NCI-H1436 (cell line): ENCODE data around the gene SLC27A3.

Source experiments
- DNase-seq: peaks from one replicate; lab custom pipeline; 2025; lab: John Stamatoyannopoulos, UW

SLC27A3 gene

DNA sequence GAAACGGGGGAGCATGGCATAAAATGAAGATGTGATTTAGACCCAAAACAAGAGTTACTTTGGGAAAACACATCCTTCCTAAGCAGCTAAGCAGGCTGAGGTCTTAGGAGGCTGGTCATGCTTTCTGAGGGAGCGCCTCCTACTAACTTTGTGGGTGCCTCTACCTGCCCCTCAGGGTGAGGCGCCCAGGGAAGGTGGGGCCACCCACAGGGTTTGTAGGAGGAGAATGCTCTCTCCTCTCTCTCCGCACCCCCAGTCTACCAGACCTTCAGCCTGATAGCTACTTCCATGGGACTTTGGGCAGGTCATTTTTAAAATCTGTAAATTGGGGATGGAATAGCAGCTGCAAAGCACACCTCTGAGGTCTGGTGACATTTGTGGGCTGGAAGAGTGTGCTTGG is 23.8 kb downstream of the SLC27A3 start:
- no peak for DNase-seq

DNA sequence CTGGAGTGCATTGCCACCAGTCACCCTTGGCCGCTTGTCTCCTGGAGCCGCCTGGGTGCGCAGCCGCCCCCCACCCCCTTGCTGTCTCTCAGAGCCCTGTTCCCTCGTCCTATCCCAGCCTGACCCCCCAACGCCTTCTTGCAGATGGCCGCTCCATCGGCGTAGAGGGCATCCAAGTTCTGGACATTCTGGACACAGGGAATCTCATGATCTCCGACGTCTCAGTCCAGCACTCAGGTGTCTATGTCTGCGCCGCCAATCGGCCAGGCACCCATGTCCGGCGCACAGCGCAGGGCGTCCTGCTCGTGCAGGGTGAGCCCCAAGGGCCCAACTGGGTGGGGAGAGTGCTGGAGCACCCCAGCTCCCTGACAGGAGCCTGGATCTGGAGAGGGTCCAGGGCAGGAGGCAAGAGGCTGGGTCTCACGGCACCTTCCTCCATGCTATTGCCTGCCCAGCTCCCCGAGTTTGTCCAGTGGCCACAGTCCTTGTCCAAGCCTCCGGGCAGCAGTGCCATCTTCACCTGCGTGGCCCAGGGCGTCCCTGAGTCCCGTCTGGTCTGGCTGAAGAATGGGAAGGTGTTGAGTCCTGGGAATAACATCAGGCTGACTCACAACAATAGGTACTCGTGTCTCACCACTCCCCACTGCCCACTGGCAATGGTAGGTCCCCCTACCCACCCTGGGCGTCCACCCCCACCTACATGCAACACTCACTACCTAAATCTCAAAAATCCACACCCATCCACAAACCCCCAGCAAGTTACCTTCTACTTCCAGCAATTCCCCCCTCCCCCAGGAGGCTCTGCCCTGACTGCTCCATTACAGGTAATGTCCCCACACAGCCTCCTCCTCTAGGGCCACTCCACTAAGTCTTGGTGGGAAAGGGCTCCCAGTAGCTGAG is 24.6 kb downstream of the SLC27A3 start:
- DNase-seq = no peak

DNA sequence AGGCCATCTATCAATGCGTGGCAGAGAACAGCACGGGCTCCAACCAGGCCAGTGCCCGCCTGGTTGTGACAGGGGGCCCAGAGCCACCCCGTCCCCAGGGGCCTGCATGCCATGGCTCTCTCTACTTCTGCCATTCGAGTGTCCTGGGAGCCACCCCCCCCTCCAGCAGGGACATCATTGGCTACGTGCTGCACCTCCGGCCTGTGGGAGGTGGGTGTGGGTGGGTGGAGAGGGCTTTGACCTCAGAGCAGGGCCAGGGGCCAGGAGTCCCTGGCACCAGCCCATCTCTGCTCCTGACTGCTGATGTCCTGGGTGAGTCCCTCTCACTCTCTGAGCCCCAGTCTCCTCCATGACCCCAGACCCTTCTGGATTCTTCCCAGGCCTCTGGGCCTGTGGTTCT is 25.3 kb downstream of the SLC27A3 start:
- no peak for DNase-seq

DNA sequence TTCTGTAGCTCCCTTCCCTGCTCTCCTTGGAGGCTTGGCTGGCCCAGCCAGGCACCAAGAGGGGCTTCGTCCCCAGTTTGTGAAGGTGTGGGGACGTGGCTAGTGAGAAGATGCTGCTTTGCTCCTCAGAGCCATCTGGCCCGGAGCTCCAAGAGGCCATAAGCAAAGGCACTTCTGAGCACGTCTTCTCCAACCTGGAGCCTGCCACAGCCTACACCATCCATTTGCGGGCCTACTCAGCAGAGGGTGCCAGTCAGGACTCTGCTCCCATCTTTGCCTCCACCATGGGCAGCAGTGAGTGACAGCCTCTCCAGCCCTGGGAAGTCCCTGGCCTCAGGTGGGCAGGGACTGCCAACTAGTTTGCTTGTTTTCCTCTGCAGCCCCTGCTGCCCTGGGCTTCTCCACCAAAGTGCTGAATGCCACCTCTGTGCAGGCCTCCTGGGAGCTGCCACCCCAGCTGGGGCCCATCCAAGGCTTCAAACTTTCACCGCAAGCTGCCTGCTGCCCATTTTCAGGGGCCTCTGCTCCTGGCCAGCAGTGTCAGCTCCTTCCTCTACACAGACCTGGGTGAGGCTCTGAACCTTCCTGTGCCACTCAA is 25.9 kb downstream of the SLC27A3 start:
- DNase-seq = no peak

DNA sequence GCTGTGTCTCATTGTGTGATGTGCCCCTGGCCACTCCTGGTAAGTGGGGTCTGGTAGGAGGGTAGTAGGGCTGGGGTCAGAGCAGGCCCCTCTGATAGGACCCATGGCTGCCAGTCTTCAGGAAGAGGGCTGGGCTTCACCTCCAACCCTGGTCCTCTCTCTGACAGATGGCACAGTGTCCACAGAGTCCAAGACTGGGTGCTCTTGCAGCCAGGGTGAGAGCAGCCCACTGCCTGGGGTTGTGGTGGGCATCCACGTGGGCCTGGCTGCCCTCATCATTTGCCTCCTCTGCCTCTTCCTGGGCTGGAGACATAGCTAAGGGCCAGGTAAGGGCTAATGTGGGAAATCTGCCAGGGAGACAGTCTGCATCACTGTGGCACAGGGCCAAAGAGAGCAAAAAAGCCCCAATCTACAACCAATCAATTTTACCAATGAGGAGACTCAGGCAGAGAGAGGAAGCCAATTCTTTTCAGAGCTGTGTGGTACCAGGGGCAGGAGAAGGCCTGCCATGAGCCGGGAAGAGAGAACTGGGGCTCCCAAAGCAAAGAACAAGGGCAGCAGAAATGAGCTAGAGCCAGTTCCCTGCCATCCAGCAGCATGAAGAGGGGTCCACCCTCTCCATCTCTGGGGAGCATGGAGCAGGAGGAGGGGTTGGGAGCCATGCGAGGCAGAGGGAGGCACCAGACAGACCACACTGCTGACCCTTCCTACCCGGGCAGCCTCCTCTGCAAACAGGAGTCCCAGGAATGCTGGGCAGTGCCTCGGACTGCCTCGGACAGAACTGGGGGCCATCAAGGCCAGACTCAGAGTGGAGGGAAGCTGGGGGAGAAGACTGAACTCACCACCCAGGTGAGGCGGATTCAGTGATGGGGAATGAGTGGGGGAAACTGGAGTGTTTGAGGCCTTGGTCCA is 26.8 kb downstream of the SLC27A3 start:
- DNase-seq = no peak

- DNase-seq = no peak
Measured at GRCh38 chr1:153803470-153804056, 28.4 kb downstream of the SLC27A3 start.

- DNase-seq = no peak
Measured at GRCh38 chr1:153804112-153804511, 28.9 kb downstream of the SLC27A3 start.

- DNase-seq = no peak
Measured at GRCh38 chr1:153805042-153805745, 30.0 kb downstream of the SLC27A3 start.

GRCh38 chr1:153805886-153806719 is 30.9 kb downstream of the SLC27A3 start:
- DNase-seq = no peak

GRCh38 chr1:153816283-153816889 is 41.2 kb downstream of the SLC27A3 start:
- no peak for DNase-seq

DNA sequence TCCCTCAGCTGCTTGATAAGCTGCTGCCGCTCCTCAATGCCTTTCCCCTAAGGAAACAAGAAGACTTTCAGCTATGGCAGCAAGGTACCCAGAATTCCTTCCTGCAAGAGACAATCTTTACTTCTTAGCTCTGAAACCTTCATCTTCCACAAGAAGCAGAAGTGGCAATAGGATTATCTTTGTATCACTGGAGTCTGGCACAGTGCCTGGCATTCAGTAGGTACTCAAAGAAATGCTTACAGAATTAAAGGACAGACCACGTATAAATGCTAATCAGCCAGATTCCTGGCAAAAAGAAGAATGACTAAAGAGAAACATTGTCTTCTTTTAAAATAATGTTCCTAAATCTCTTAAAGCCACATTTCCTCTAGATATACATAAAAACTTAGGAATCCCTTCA is 43.7 kb downstream of the SLC27A3 start:
- no peak for DNase-seq

GRCh38 chr1:153827168-153827964 is 52.2 kb downstream of the SLC27A3 start:
- no peak for DNase-seq
